DND-41 (cell line): ENCODE measurements around the gene SERTM2.

ENCODE experiments used
- ATAC-seq: fragments of 200-7000 bp; cut with Tn5 transposase; 3 replicates; pipeline ENCODE4 v1.9.1; 2021; ENCODE audit warnings: low read depth; ENCODE audit not compliant: insufficient read depth
- DNase-seq: peaks from one replicate; pipeline ENCODE4 v3.0.0-alpha.2; 2020
- H2AFZ ChIP-seq: 2 replicates; pipeline ENCODE4 v1.6.0; 2012; ENCODE audit warnings: low read depth, low read length
- H3K27ac ChIP-seq: 2 replicates; pipeline ENCODE4 v1.5.1; 2012; ENCODE audit warnings: low read length, inconsistent platforms
- H3K27me3 ChIP-seq: fragments of 200-600 bp; sonication (generic); 2 replicates; pipeline ENCODE4 v1.6.0; 2012; ENCODE audit warnings: low read length, mild to moderate bottlenecking, inconsistent platforms; ENCODE audit not compliant: insufficient read depth, poor library complexity
- H3K36me3 ChIP-seq: 2 replicates; pipeline ENCODE4 v1.5.1; 2012; ENCODE audit warnings: low read length, inconsistent platforms; ENCODE audit not compliant: insufficient read depth
- H3K4me1 ChIP-seq: 2 replicates; pipeline ENCODE4 v1.5.1; 2012; ENCODE audit warnings: mild to moderate bottlenecking, low read length; ENCODE audit not compliant: insufficient read depth
- H3K4me2 ChIP-seq: 2 replicates; pipeline ENCODE4 v1.6.0; 2012; ENCODE audit warnings: mild to moderate bottlenecking, moderate library complexity, low read length, inconsistent platforms; ENCODE audit not compliant: insufficient read depth
- H3K4me3 ChIP-seq, 2 experiments: fragments of 200-600 bp in 1 of 2; shearing (Covaris generic) in 1 of 2; 2 replicates each; pipeline ENCODE4 v1.5.1; 2012 to 2016; ENCODE audit warnings: inconsistent platforms in 2 of 2, low read length in 2 of 2, mild to moderate bottlenecking in 2 of 2, low read depth in 1 of 2, moderate library complexity in 1 of 2
- H3K79me2 ChIP-seq: 2 replicates; pipeline ENCODE4 v1.6.0; 2012; ENCODE audit warnings: low read length, inconsistent platforms; ENCODE audit not compliant: insufficient read depth
- H3K9ac ChIP-seq: 2 replicates; pipeline ENCODE4 v1.6.0; 2012; ENCODE audit warnings: low read depth, mild to moderate bottlenecking, inconsistent platforms, low read length, moderate library complexity
- H3K9me3 ChIP-seq: 2 replicates; pipeline ENCODE4 v1.5.1; 2012; ENCODE audit warnings: low read length, moderate library complexity, mild to moderate bottlenecking, inconsistent platforms; ENCODE audit not compliant: insufficient read depth, severe bottlenecking
- H4K20me1 ChIP-seq: 2 replicates; pipeline ENCODE4 v1.6.0; 2012; ENCODE audit warnings: low read length; ENCODE audit not compliant: insufficient read depth
- CTCF ChIP-seq: IDR thresholded peaks from 2 replicates; pipeline ENCODE4 v1.5.1; 2012; ENCODE audit warnings: borderline replicate concordance, low read length, moderate library complexity, mild to moderate bottlenecking; ENCODE audit not compliant: poor library complexity, severe bottlenecking; ENCODE audit errors: extremely low read depth
- EZH2 ChIP-seq: IDR thresholded peaks from 3 replicates; pipeline ENCODE4 v1.6.1; 2012; ENCODE audit warnings: borderline replicate concordance, low read depth, mild to moderate bottlenecking, moderate library complexity, low read length, inconsistent platforms; ENCODE audit not compliant: severe bottlenecking

SERTM2 gene

DNA sequence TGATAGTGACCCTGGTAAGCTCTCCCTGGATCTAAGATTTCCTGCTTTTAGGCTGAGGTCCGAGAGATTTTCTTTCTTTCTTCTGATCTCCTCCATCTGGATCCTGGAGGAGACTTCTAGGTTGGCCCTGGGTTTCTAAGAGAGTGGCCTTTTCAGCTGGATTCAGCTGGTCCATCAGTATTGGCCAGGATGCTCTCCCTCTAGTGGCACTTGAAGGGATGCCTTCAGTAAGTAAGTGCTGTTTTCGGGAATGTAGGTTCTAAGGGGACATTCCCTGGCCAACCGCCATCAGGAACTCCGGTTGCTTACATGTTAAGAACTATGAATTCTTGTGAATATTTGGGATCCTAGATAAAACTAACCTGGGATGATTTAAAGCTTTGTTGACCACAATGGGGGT lies 56.9 kb downstream of the SERTM2 start:
- ATAC-seq (no peak), DNase-seq (no peak)
- no peaks in the 10 kb centered on the region for H3K27me3 ChIP-seq
- H3K27ac ChIP-seq: no peak overlapping the region
- no peaks in the 10 kb centered on the region for H3K9me3 ChIP-seq
- H3K4me2 ChIP-seq: no peak overlapping the region
- no peaks in the 10 kb centered on the region for H3K4me1 ChIP-seq
- H2AFZ ChIP-seq: no peak overlapping the region
- H3K79me2 ChIP-seq: no peaks in the 10 kb centered on the region
- TF ChIP-seq CTCF (peak; percentile 33), EZH2 (no peak)
- H3K4me3 ChIP-seq: no peak overlapping the region
- no peaks in the 10 kb centered on the region for H4K20me1 ChIP-seq
- no peaks in the 10 kb centered on the region for H3K36me3 ChIP-seq
- no peak overlapping the region for H3K9ac ChIP-seq

- ATAC-seq: no peak
- H3K36me3 ChIP-seq: no peaks in the 10 kb centered on the region
- no peaks in the 10 kb centered on the region for H3K27me3 ChIP-seq
- H3K4me1 ChIP-seq: no peaks in the 10 kb centered on the region
- H3K79me2 ChIP-seq: no peaks in the 10 kb centered on the region
- H3K4me3 ChIP-seq: no peak overlapping the region
- H4K20me1 ChIP-seq: no peaks in the 10 kb centered on the region
- DNase-seq: no peak
- TF ChIP-seq CTCF: no peak
- no peak for TF ChIP-seq EZH2
- H3K27ac ChIP-seq: no peak overlapping the region
- no peaks in the 10 kb centered on the region for H3K9me3 ChIP-seq
- H3K9ac ChIP-seq: no peak overlapping the region
- no peak overlapping the region for H2AFZ ChIP-seq
- no peak overlapping the region for H3K4me2 ChIP-seq
These were observed 57.4 kb downstream of the SERTM2 start for GRCh38 chrX:111568817-111569216.
